Suprapubic skin (tissue), 4 donors: ENCODE measurements around the gene HAL.

Experiments
- POLR2A ChIP-seq, 2 donors: fragments of 450-650 bp; IDR thresholded peaks; one replicate each; pipeline ENCODE4 v1.6.1; 2017; ENCODE audit warnings: antibody characterized with exemption in 2 of 2, mild to moderate bottlenecking in 2 of 2, moderate library complexity in 2 of 2
- POLR2AphosphoS5 ChIP-seq, 3 donors: sonication (generic); formaldehyde crosslinking; IDR thresholded peaks; one replicate each; pipeline ENCODE4 v1.6.1; 2017; ENCODE audit warnings: antibody characterized with exemption in 3 of 3
- TF ChIP-seq, protein P1 (sequence below), 2 donors: fragments of 200-600 bp in 1 of 2; fragments of 450-650 bp in 1 of 2; sonication (generic) in 1 of 2; IDR thresholded peaks; one replicate each; pipeline ENCODE4 v1.5.1; 2016 to 2019; ENCODE audit warnings: antibody characterized with exemption in 2 of 2, mild to moderate bottlenecking in 1 of 2, moderate library complexity in 1 of 2

DNA sequence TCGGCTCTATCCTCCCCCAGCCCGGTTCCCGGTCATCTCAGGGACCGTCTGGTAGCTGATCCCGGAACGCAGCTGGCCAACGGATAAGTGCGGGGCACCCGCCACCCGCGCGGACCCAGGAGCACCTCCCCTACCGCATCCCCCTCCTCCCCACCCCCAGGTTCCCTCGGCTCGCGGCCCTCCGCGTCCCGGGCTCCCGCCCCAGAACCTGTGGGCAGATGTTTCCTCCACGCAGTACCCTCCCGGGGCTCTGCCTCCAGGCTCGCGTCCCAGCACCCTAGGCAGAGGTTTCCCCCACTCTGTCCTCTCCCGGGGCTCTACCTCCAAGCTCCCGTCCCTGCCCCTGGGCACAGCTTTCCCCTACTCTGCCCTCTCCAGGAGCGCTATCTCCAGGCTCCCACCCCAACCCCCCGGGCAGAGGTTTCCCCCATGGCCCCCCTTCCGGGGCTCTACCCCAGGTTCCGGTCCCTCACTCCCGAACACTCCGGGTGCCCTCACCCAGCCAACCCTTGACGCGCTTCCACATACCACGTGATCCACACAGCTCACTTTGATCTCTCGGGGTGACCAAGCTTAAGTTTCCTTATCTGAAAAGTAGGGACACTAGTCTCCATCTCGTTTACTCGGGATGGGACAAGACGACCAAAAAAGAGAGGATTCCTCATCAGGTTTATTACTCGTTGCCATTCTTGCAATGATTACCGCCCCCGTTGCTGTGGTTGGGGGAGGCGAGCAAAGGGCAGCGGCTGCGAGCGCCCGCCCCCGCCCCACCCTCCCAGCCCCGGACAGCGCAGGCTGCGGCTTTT is 53.4 kb downstream of the HAL start, which contains the start of gene CCDC38:
- TF ChIP-seq, protein P1, sequence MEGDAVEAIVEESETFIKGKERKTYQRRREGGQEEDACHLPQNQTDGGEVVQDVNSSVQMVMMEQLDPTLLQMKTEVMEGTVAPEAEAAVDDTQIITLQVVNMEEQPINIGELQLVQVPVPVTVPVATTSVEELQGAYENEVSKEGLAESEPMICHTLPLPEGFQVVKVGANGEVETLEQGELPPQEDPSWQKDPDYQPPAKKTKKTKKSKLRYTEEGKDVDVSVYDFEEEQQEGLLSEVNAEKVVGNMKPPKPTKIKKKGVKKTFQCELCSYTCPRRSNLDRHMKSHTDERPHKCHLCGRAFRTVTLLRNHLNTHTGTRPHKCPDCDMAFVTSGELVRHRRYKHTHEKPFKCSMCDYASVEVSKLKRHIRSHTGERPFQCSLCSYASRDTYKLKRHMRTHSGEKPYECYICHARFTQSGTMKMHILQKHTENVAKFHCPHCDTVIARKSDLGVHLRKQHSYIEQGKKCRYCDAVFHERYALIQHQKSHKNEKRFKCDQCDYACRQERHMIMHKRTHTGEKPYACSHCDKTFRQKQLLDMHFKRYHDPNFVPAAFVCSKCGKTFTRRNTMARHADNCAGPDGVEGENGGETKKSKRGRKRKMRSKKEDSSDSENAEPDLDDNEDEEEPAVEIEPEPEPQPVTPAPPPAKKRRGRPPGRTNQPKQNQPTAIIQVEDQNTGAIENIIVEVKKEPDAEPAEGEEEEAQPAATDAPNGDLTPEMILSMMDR (IDR thresholded peaks at IDR 0.05), result no peak
- TF ChIP-seq POLR2AphosphoS5 (IDR thresholded peaks at IDR 0.05) (no peak), POLR2A (IDR thresholded peaks at IDR 0.05) (no peak)
